Activated CD8-positive, alpha-beta T cell treated with anti-CD3 and anti-CD28 coated beads for 36 hours (primary cell): ENCODE data around the gene FAM131C. TPM values are rescaled to one million over a fixed set of nuclear protein-coding genes. Genes with fewer than 3 reads are reported as not detected.
A peak's percentile ranks its signal among the peaks of the same experiment; 100 is the strongest.
"Not testable (repeated sequence)": the region's sequence is repeated elsewhere in the genome, so short reads cannot be mapped to it uniquely, and the experiment has no call there.

Source experiments
- ATAC-seq: fragments of 200-7000 bp; cut with Tn5 transposase; one replicate; pipeline ENCODE4 v1.10.0; 2021; ENCODE audit warnings: mild to moderate bottlenecking, moderate library complexity
- CTCF ChIA-PET: fragments of 350-600 bp; sonication (Branson Sonifier 250); formaldehyde crosslinking; loops from one replicate; lab custom pipeline; 2021; ENCODE audit warnings: antibody characterized with exemption; lab: Charles Lee
- POLR2A ChIA-PET: fragments of 350-600 bp; sonication (Branson Sonifier 250); formaldehyde crosslinking; loops from one replicate; lab custom pipeline; 2021; ENCODE audit warnings: antibody characterized with exemption; lab: Charles Lee
- DNase-seq: peaks from one replicate; pipeline ENCODE4 v3.0.0-alpha.2; 2020
- H3K27ac Mint-ChIP-seq: one replicate; pipeline ENCODE4 v1.8.0; 2021; ENCODE audit warnings: mild to moderate bottlenecking, mixed read lengths
- H3K27me3 Mint-ChIP-seq: one replicate; pipeline ENCODE4 v1.8.0; 2021; ENCODE audit warnings: mixed read lengths
- H3K36me3 Mint-ChIP-seq: one replicate; pipeline ENCODE4 v1.8.0; 2021; ENCODE audit warnings: low read depth, mixed read lengths
- H3K4me1 Mint-ChIP-seq: one replicate; pipeline ENCODE4 v1.8.0; 2021; ENCODE audit warnings: low read depth, mixed read lengths
- H3K4me3 Mint-ChIP-seq: one replicate; pipeline ENCODE4 v1.8.0; 2021; ENCODE audit warnings: mild to moderate bottlenecking, moderate library complexity, mixed read lengths
- H3K9me3 Mint-ChIP-seq: one replicate; pipeline ENCODE4 v1.8.0; 2021; ENCODE audit warnings: mixed read lengths
- CTCF ChIP-seq: fragments of 200-600 bp; IDR thresholded peaks from one replicate; pipeline ENCODE4 v1.8.0; 2022; ENCODE audit warnings: antibody characterized with exemption, mild to moderate bottlenecking
- intact Hi-C: fragments of 100-400 bp; cut with micrococcal nuclease; formaldehyde crosslinking; loops from one replicate; pipeline ENCODE4 v1.10.0; 2022
- total RNA-seq, 2 experiments: library from RNA; stranded (reverse); gene quantifications; one replicate each; pipeline ENCODE4 v1.2.3, GENCODE V29; 2021

The FAM131C gene
- total RNA-seq, 2 experiments from 2014 or later, result 0.70 to 0.87 TPM

GRCh38 chr1:16032388-16033102 lies 40.9 kb downstream of the FAM131C start:
- TF ChIP-seq CTCF, result peak; percentile 79
- intact Hi-C loops, result no loop called here
- H3K4me3 Mint-ChIP-seq, result no peak overlapping the region
- DNase-seq (peak; percentile 83), ATAC-seq (peak; percentile 100)
- ChIA-PET POLR2A (no interaction called here), CTCF (interaction anchor here (0.6 to 1.6 kb wide), 5 partner anchors 20 to 241 kb away, joined by 3 to 9 read pairs (median 3); no protein-coding TSS in a partner anchor)
- no peaks in the 10 kb centered on the region for H3K9me3 Mint-ChIP-seq
- peaks cover 18% of the 10 kb centered on the region for H3K27me3 Mint-ChIP-seq
- no peak overlapping the region for H3K27ac Mint-ChIP-seq
- H3K36me3 Mint-ChIP-seq, result no peaks in the 10 kb centered on the region
- peaks cover 3% of the 10 kb centered on the region for H3K4me1 Mint-ChIP-seq

GRCh38 chr1:16031551-16031950 lies 41.9 kb downstream of the FAM131C start:
- H3K36me3 Mint-ChIP-seq, result no peaks in the 10 kb centered on the region
- intact Hi-C loops, result no loop called here
- CTCF ChIA-PET, result no interaction called here
- TF ChIP-seq CTCF, result no peak
- H3K4me3 Mint-ChIP-seq, result no peak overlapping the region
- H3K27ac Mint-ChIP-seq, result no peak overlapping the region
- peaks cover 3% of the 10 kb centered on the region for H3K4me1 Mint-ChIP-seq
- DNase-seq (no peak), ATAC-seq (no peak)
- H3K9me3 Mint-ChIP-seq, result no peaks in the 10 kb centered on the region
- POLR2A ChIA-PET, result no interaction called here
- peaks cover 18% of the 10 kb centered on the region for H3K27me3 Mint-ChIP-seq

GRCh38 chr1:16029288-16029687 lies 44.2 kb downstream of the FAM131C start:
- DNase-seq (no peak), ATAC-seq (no peak)
- no peak for TF ChIP-seq CTCF
- H3K9me3 Mint-ChIP-seq, result no peaks in the 10 kb centered on the region
- ChIA-PET POLR2A (no interaction called here), CTCF (no interaction called here)
- intact Hi-C loops, result no loop called here
- peaks cover 18% of the 10 kb centered on the region for H3K27me3 Mint-ChIP-seq
- H3K27ac Mint-ChIP-seq, result no peak overlapping the region
- no peak overlapping the region for H3K4me3 Mint-ChIP-seq
- no peaks in the 10 kb centered on the region for H3K36me3 Mint-ChIP-seq
- peaks cover 3% of the 10 kb centered on the region for H3K4me1 Mint-ChIP-seq

- CTCF ChIA-PET, H3K9me3 Mint-ChIP-seq, H3K4me1 Mint-ChIP-seq, ATAC-seq, H3K36me3 Mint-ChIP-seq, H3K4me3 Mint-ChIP-seq, POLR2A ChIA-PET, intact Hi-C loops, DNase-seq, H3K27ac Mint-ChIP-seq: not testable (repeated sequence)
- H3K27me3 Mint-ChIP-seq, result peaks cover 18% of the 10 kb centered on the region
Observed at GRCh38 chr1:16029003-16029268, 44.5 kb downstream of the FAM131C start.

GRCh38 chr1:16028237-16029002 lies 45.0 kb downstream of the FAM131C start:
- CTCF ChIA-PET, result no interaction called here
- Mint-ChIP-seq H3K27me3 (peaks cover 18% of the 10 kb centered on the region), H3K4me3 (no peak overlapping the region), H3K4me1 (peaks cover 3% of the 10 kb centered on the region), H3K9me3 (no peaks in the 10 kb centered on the region), H3K27ac (no peak overlapping the region), H3K36me3 (no peaks in the 10 kb centered on the region)
- no peak for TF ChIP-seq CTCF
- no peak for DNase-seq
- no peak for ATAC-seq
- intact Hi-C loops, result no loop called here
- POLR2A ChIA-PET, result no interaction called here
